HG03558 (cell line): ENCODE measurements around the gene WDR33.

Source experiments
- ATAC-seq: cut with Tn5 transposase; IDR thresholded peaks from one replicate; pipeline ENCODE4 v1.9.1; 2021; ENCODE audit warnings: moderate number of reproducible peaks; ENCODE audit not compliant: unreplicated experiment; ENCODE audit errors: extremely low read depth

WDR33 gene

DNA sequence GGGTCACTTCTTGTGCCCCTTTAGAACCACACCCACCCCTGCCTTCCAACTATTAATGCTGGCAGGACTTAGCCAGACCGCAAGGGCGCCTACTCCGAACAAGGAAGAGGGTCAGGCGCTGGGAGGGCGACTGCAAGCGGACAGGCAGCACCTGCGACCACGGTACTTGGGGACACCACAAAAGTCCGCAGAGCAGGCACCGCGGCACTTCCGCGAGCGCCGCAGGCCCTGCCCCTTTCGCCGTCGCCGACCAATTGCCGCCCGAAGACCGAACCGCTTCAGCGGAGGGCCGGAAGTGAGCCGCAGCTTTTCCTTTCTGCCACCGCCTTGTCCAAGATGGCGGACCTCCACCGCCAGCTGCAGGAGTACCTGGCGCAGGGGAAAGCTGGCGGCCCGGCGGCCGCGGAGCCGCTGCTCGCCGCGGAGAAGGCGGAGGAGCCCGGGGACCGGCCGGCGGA lies 109.7 kb downstream of the WDR33 start, which contains the start of gene SFT2D3:
Gene SFT2D3 (plus strand): TSS at position 305 of the 458 bp plus-strand sequence. CDS start 32 bp downstream, at position 337.
- ATAC-seq, result peak; percentile 34

DNA sequence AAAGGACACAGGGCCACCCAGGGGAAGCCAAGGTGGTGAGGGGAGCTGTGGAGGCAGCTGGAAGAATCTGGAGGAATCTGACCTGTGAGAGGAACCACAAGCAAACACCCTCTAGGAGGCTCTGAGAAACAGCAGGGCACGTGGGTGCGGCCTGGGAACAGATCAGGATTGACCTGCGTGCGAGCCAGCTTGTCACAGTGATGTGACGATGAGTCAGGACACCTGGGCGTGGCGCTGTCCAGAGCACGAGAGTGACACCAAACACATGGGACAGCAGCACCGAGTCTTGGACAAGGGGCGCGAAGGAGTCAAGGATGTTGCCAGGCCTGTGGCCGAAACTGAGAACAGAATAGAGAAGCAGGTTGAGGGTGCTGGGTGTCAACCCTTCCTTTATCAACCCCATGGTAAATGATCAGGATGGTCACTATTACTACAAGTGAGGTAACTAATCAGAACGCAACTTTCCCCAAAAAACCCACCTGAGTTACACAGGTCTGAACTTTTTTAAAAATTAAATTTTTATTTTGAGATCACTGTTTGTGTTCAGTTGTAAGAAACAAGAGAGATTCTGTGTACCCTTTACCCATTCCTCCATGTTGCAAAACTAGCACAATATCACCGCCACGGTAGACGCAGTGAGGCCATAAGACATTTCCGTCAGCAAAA lies 110.3 kb downstream of the WDR33 start:
- peak; percentile 40 for ATAC-seq

DNA sequence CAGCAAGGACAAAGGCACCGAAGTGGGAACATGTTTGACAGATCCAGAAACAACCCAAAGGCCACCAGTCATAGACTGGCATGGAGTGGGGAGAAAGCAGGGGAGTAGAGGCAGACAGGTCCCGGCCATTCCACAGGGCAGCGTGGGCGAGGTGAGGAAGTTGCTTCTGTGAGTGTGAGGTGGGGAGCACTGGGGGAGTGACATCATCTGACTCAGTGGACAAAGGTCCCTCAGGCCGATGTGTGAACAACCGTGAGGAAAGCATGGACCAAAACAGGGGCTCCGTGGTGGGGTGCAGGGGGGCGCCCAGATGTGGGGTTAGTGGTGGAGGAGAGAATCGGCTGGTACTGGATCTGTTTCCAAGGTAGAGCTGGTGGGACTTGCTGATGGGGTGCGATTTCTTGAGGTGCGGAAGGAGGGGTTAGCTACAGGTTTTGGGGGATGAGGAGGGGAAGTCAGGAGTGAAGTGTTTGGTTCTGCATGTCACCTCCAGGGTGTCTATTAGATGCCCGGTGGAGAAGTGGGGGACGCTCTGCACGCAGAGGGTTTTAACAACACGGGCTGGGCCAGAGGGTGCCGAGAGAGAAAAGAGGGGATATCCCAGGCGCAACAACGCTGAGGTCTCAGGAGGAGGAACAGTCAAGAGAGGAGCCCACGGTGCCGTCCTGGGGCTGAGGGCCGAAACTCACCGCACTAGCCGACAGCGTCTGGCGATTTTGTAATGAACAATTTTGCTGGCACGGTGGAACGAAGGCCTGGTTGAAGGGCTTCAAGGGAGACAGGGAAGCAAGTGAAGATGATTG lies 112.2 kb downstream of the WDR33 start:
- no peak for ATAC-seq

DNA sequence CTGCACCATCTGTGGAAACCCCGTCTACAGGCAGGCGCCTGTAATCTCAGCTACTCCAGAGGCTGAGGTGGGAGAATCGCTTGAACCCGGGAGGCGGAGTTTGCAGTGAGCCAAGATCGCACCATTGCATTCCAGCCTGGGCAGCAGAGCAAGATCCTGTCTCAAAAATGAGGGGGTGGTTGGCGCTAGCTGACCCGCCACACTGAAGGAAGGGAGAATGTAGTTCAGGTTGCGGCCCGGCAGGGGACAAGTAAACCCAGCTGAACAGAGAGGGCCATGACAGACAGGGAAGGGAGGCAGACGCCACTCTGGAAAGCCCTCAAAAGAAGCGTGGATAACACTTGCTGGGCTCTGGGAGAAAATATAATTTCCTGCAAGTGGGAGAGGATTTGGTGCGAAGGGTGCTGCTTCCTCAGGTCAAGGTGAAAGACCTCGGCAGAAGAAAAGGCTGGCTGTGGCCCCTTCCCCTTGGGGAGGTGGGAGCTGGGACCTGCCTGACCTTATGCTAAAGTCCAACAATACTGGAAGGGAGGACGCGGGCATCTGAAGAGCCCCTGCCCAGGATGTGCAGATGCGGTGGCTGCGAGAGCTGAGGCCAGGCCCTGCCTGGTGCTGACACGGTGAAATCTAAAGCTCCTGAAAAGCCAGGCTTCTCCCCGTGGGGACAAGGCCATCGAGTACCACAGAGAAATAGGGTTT lies 113.3 kb downstream of the WDR33 start:
- no peak for ATAC-seq

DNA sequence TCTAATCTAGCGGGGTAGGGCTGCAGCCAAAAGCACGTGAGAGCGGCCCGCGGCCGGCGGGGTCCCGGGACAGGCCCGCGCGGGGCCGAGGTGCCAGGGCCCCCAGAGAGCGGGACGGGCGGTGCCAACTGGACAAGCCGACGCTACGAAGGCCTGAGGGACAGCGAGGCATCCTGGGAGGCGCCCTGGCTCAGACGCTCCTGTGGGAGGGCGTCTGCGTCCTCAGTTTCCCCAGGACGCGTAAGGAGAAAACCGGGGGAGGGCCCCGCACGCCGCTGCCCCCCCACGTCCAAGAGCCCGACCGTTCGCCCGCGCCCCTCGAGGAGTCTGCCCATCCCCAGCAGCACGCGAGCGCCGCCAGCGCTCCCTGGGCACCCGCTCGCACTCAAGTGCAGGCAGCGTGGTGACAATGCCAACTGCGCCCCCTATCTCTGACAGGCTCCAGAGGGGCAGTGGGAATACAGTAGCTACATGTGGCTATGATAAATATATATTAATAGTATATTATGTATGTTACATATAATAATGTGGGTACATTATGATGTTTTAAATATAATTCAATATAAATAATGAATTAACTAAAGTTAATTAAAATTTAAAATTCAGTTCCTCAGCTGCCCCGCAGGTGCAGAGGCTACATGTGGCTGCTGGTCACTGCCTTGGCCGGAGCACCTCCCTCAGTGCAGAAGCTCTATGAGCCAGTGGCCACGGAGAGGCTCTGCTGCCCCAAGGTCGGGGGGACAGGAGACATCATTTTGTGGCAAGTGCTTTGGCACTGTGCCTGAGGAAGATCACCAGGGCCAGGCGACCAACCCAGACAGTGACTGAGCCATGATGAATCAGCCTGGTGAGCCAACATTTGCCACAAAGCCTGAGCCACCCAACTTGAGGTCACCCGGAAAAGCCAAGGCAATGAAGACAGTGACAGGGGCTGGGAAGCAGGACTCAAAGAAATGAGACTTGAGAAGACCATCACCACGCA lies 115.2 kb downstream of the WDR33 start:
- ATAC-seq, result no peak

DNA sequence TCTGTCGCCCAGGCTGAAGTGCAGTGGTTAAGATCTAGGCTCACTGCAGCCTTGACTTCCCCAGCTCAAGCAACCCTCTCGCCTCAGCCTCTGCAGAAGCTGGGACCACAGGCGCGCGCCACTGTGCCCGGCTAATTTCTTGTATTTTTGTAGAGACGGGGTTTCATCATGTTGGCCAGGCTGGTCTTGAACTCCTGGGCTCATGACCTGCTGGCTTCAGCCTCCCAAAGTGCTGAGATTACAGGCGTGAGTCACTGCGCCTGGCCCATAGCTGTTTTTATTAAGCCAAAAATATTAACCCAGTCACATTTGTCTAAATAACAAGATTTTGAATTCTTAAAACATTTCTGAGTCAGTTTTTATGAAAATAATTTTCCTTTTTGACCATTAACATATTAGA lies 116.0 kb downstream of the WDR33 start:
- ATAC-seq, result no peak

DNA sequence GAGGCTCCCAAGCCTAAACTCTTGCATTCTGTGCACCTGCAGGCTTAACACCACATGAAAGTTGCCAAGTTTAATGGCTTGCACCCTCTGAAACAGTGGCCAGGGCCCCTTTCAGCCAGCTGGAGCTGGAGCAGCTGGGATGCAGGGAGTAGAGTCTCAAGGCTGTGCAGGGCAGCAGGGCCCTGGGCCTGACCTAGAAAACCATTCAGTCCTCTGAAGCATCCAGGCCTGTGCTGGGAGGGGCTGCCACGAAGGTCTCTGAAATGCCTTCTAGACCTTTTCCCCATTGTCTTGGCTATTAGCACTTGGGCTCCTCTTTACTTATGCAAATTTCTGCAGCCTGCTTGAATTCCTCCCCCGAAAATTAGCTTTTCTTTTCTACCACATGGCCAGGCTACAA lies 120.3 kb downstream of the WDR33 start:
- ATAC-seq, result no peak

DNA sequence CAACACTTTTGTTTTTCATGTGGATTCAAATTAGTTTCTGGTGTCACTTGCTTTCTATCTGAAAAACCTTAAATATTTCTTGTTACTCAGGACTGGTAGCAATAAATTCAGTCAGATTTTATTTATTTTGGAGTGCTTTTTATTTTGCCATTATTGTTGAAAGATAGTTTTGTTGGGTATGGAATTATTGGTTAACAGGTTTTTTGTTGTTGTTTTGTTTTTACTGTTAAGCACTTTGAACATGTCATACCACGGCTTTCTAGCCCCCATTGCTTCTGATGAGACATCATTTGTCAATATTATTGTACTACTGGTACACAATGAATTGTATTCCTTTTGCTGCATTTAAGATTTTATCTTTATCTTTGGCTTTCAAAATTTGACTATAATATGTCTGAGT lies 122.6 kb downstream of the WDR33 start:
- ATAC-seq, result no peak

DNA sequence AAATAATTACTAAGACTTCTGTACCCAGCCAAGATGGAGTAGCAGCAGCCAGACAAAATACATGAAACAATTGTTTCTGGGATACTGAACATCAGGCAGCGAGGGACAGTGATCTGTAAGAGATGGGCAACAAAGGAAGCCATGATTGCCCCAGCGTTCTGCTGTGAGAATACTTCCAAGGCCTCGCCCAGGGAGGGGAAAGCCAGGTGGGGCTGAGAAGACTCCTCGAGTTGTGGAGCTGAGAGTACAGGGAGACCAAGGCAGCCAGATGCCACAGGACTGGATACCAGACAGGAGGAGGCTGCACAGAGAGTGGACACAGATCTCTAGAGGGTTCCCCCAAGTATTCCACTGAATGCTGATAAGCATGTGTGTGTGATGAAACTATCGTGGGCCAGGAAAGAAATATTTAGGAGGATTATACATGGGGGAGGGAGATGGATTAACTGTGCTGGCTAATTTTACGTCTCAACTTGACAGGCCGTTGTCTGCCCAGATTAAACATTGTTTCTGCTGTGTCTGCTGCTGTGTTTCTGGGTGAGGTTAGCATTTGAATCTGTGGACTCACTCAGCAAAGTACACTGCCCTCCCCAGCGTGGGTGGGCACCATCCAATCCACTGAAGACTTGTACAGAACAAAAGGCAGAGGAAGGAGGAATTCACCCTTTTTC lies 125.4 kb downstream of the WDR33 start:
- ATAC-seq, result no peak

DNA sequence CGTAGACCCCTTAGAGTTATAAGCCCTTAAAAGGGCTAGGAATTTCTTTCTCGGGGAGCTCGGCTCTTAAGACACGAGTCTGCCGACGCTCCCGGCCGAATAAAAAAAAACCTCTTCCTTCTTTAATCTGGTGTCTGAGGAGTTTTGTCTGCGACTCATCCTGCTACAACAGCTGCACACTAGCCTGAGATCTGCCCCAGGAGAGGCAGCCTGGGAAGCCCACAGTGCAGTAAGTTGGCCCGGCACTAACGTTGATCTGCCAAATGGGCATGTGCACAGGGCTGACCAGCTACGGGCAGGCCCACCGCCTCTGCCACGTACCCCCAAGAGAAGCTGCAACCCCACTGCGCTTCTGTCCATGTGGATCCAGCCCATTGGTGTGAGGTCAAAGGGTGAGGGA lies 127.2 kb downstream of the WDR33 start:
- no peak for ATAC-seq

DNA sequence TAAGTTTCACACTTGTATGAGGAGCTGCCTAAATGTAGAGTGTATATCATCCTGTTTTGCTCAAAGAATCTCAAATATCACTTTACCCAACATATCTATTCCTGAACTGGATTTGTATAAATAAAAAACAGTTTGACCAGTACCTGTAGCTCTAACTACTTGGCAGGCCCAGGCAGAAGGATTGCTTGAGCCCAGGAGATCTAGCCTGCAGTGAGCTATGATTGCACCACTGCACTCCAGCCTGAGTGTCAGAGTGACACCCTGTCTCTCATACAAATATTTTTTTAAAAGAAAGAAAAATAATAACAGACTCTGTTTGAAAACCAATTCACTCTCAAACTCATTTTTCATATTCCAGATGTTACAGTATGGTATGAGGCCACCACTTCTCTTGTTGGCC lies 127.9 kb downstream of the WDR33 start:
- no peak for ATAC-seq

DNA sequence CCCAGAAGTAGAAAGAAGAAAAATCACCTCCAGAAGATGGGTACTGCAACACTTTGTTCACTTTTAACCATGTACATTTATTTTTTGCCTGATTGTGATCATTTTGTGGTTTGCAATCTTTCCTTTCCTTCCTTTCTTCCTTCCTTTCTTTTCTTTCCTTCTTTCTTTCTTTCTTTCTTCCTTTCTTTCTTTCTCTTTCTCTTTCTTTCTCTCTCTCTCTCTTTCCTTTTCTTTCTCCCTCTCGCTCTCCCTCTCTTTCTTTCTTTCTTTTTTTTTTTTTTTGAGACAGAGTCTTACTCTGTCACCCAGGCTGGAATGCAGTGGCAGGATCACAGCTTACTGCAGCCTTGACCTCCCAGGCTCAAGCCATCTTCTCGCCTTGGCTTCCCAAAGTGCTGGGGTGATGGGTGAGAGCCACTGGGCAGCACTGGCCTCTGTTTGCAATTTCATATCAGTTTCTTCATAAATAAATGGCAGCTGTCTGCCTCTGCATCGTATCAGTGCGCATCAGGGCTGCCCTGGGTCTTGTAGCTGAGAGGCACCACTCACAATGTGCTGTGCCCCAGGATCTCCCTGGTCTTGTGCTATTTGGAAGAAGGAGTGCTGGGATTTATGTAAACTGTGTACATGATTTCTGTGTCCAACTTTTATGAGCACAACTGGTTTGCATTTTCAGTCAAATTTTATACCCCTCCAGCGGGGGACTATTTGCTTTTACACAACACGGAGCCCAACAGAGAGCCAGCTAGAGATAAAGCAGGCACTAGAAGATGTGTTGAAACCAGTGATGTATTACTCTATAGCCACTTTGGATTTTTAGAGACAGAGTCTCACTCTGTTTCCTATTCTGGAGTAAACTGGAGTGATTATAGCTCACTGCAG lies 128.8 kb downstream of the WDR33 start:
- no peak for ATAC-seq

DNA sequence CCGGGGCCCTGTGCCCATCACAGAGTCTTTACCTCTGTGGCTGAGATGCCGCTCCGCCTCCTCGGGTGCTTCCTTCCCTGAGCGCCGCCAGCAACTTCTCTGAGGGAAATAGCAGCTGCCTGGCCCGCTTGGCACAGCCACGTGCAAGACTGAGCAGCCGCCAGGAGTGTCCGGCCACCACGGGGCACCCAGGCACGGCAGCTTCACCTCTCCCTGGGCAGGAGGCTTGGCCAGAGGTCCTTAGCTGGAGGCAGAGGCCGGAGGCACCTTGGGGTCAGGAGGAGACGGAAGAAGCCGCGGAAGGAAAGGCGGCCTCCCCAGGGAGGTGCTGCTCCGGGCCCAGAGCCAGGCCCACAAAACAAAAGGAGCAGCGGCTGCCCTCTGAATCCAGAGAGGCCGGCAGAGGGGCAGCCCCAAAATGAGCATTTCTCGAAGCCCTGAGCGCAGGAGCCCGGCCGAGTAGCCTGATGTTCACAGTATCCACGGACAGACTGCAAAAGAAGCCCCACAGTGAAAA lies 129.6 kb downstream of the WDR33 start:
- ATAC-seq, result no peak

DNA sequence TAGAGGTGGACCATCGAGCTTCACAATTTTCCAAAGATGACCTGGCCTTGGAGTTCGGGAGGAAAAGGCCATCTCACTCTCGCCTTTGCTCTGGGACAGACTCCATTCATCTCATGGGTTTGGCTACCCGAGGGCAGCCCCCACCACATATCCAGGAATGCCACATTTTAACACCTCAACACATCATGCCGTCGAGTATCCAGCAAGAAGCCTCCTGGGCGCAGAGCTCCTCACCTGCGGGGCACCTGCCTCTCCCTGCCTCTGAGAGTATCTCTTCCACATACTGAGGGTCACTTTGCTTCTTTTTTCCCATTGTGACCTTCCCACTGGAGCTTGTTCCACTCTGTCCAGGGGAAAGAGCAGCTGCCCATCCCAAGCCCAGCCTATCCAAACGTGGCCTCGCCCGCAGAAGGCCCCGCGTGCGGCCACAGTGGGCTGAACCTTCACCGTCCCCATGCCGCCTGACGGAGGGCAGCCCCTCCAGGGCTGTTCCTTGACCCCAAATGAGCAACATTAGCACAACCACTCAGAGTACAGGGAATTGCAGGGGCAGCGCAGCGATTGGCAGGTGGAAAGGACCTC lies 130.2 kb downstream of the WDR33 start:
- no peak for ATAC-seq

DNA sequence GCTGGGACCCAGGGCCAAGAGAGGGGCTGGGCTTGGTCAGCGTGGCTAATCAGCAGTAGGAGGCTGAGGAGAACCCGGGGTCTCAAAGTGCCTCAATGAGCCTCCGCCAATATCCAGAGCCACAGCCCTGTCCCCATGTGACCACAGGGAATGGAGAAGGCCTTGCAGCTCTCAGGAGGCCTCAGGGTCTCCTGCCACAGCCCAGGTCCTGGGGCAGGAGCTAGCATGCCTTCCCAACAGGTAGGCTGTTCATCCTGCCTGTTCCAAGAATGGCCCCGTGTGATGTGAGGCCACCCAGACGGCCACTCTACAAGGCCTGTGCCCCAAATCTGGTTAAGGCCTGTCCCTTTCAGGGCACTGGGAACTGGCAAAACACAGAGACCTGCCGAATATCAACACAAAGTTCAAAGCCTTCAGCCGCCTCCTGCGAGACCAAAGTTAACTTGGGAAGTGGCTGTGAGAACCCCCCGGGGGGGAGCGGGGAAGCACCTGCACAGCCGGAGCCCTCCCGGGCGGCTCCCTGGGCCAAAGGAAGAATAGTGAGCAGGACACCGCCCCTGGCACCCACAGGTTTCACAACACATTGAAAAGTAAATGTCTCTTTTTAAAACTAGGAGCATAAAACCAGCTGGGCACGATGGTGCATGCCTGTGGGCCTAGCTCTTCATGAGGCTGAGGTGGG lies 131.2 kb downstream of the WDR33 start:
- ATAC-seq, result no peak

DNA sequence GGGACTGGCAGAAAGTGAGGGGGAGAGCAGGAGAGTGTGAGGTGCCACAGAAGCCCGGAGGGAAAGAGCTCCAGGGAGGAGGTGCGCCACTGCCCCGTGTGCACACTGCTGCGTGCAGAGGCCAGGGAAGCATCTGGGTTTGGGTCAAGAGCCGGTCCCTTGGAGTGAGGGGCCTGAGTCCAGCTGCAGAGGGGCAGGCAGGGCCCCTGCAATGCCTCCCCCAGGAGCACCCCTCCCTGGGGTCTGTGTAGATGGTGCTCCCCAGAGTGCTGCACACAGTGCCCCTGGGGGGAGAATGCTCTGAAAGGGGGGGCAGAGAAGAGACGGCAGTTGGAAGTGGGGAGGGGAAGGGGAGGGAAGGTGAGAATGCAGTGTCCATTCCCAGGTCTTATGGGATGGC lies 132.0 kb downstream of the WDR33 start:
- no peak for ATAC-seq

DNA sequence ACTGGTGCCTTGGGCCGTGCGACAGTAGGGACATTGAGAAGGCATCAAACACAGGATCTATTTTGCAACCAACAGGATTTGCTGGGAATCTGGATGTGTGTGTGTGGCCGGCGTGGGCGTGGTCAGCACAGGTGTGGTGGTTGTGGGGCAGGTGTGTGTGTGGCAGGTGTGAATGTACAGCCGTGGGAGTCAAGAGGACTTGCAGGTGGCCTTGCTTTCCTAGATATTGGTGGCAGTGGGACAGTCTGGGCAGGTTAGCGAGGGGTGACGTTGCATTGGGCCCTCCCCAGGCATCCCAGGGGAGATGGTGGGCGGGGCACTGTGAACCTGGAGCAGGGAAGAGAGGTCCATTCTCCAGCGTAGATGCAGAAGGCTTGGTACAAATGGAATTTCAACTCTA lies 132.4 kb downstream of the WDR33 start:
- no peak for ATAC-seq
